Stimulated activated CD8-positive, alpha-beta memory T cell treated with anti-CD3 and anti-CD28 coated beads, Interleukin-2, amount 100 ng/mL, for 1 hour (primary cell): Measurements from ENCODE around the gene S100A8.

ENCODE experiments used
- DNase-seq, 2 donors: peaks; one replicate each; pipeline ENCODE4 v3.0.0-alpha.2; 2020; ENCODE audit warnings: low read depth in 2 of 2

S100A8 gene

GRCh38 chr1:153392822-153393221 lies 1.9 kb upstream of the S100A8 start:
- no peak for DNase-seq

- DNase-seq: no peak
Measured at GRCh38 chr1:153392258-153392657, 1.4 kb upstream of the S100A8 start.

- DNase-seq: no peak
Measured at GRCh38 chr1:153389973-153390879, 647 bp downstream of the S100A8 start.

- DNase-seq: no peak
Measured at GRCh38 chr1:153389401-153389800, 1.5 kb downstream of the S100A8 start.

GRCh38 chr1:153387785-153388184 lies 3.1 kb downstream of the S100A8 start:
- no peak for DNase-seq

- no peak for DNase-seq
Measured at GRCh38 chr1:153387001-153387400, 3.9 kb downstream of the S100A8 start.

- DNase-seq: no peak
Measured at GRCh38 chr1:153386500-153386901, 4.4 kb downstream of the S100A8 start.

- no peak for DNase-seq
Measured at GRCh38 chr1:153384958-153385580, 5.8 kb downstream of the S100A8 start.

GRCh38 chr1:153380711-153381110 lies 10.2 kb downstream of the S100A8 start:
- no peak for DNase-seq

GRCh38 chr1:153379591-153379990 lies 11.3 kb downstream of the S100A8 start:
- DNase-seq: no peak

- no peak for DNase-seq
Measured at GRCh38 chr1:153375511-153375910, 15.4 kb downstream of the S100A8 start, which contains the start of gene S100A12. TSS of gene S100A12 (minus strand) at chr1:153375621. CDS start at chr1:153374592, 1,029 bp downstream.

- no peak for DNase-seq
Measured at GRCh38 chr1:153374071-153374470, 16.8 kb downstream of the S100A8 start.

GRCh38 chr1:153372571-153372970 lies 18.3 kb downstream of the S100A8 start:
- no peak for DNase-seq

- no peak for DNase-seq
Measured at GRCh38 chr1:153371231-153371630, 19.6 kb downstream of the S100A8 start.

- DNase-seq: no peak
Measured at GRCh38 chr1:153370146-153370545, 20.7 kb downstream of the S100A8 start.

- no peak for DNase-seq
Measured at GRCh38 chr1:153368495-153368894, 22.4 kb downstream of the S100A8 start.

- DNase-seq: no peak
Measured at GRCh38 chr1:153367090-153367489, 23.8 kb downstream of the S100A8 start.

GRCh38 chr1:153366261-153366660 lies 24.6 kb downstream of the S100A8 start:
- no peak for DNase-seq

- no peak for DNase-seq
Measured at GRCh38 chr1:153365696-153366095, 25.2 kb downstream of the S100A8 start.

GRCh38 chr1:153364766-153365666 lies 25.9 kb downstream of the S100A8 start:
- no peak for DNase-seq

- no peak for DNase-seq
Measured at GRCh38 chr1:153364156-153364555, 26.7 kb downstream of the S100A8 start.

GRCh38 chr1:153363641-153364040 lies 27.2 kb downstream of the S100A8 start:
- DNase-seq: no peak
